ENCODE measurements around the gene TXNRD2. TPM values are rescaled to one million over a fixed set of nuclear protein-coding genes. Genes with fewer than 3 reads are reported as not detected.

TXNRD2 gene
- total and polyA plus RNA-seq, 2 experiments from 2014 or later: 11.2 to 12.4 TPM

- no peak for TF ChIP-seq ETS1 (IDR thresholded peaks at IDR 0.05)
- no peak for TF ChIP-seq POLR2AphosphoS5 (IDR thresholded peaks at IDR 0.05; ENCODE audit: low read depth)
- no peak for TF ChIP-seq EZH2 (IDR thresholded peaks at IDR 0.05; ENCODE audit: low read depth, unreplicated experiment)
- no peak for TF ChIP-seq NANOG (IDR thresholded peaks at IDR 0.05; ENCODE audit: borderline replicate concordance)
- TF ChIP-seq ZNF114 (CRISPR knock-in tag; IDR thresholded peaks at IDR 0.05): no peak
- TF ChIP-seq JUNB (IDR thresholded peaks at IDR 0.05; ENCODE audit: unreplicated experiment): no peak
- TF ChIP-seq CTCF (conservative IDR thresholded peaks at IDR 0.05; ENCODE audit: low read depth in 2 of 2): no peak
- no peak for TF ChIP-seq ZNF331 (CRISPR knock-in tag; IDR thresholded peaks at IDR 0.05; ENCODE audit: low read depth)
- TF ChIP-seq STAT1 (IDR thresholded peaks at IDR 0.05; ENCODE audit: unreplicated experiment): no peak
- no peak for TF ChIP-seq CREB1 (CRISPR knock-in tag; IDR thresholded peaks at IDR 0.05; ENCODE audit: low read depth)
- no peak for TF ChIP-seq EZH2phosphoT487 (IDR thresholded peaks at IDR 0.05; ENCODE audit: unreplicated experiment)
Measured at GRCh38 chr22:19873138-19873959, 68.3 kb downstream of the TXNRD2 start (continued).

GRCh38 chr22:19872779-19873137, 68.9 kb downstream of the TXNRD2 start:
- peaks cover 11% of the 10 kb centered on the region for H3K27me3 Mint-ChIP-seq (ENCODE audit: insufficient read depth, low read depth, poor library complexity)
- no peaks in the 10 kb centered on the region for H3K9me2 ChIP-seq (ENCODE audit: insufficient read depth)
- no peak overlapping the region for H3K27ac ChIP-seq (ENCODE audit: low read depth)
- no peaks in the 10 kb centered on the region for H3K36me3 ChIP-seq (ENCODE audit: insufficient read depth)
- no peaks in the 10 kb centered on the region for H3K4me1 ChIP-seq (ENCODE audit: insufficient read depth)
- ATAC-seq (peak; percentile 4; the same call in 1 of the 3 replicates), DNase-seq (ENCODE audit: low spot score) (no peak)
- H3K4me3 Mint-ChIP-seq: no peak overlapping the region
- H3K79me2 ChIP-seq (replicated peaks; ENCODE audit: insufficient read depth): no peaks in the 10 kb centered on the region
- H2AFZ ChIP-seq: no peak overlapping the region
- no peaks in the 10 kb centered on the region for H3K9me3 Mint-ChIP-seq
- H4K20me1 ChIP-seq (replicated peaks; ENCODE audit: insufficient read depth): no peaks in the 10 kb centered on the region
- H3F3A ChIP-seq (replicated peaks; ENCODE audit: low read depth): no peaks in the 10 kb centered on the region
- H3K36me3 Mint-ChIP-seq (ENCODE audit: low read depth): no peaks in the 10 kb centered on the region
- no peak overlapping the region for H3K4me3 ChIP-seq
- H3K27me3 ChIP-seq (ENCODE audit: insufficient read depth): no peaks in the 10 kb centered on the region
- H3K4me2 ChIP-seq: no peak overlapping the region
- no peak overlapping the region for H3K27ac Mint-ChIP-seq
- H3K4me1 Mint-ChIP-seq: peaks cover 15% of the 10 kb centered on the region
- TF ChIP-seq ZNF114 (CRISPR knock-in tag; IDR thresholded peaks at IDR 0.05) (no peak), CTCF (conservative IDR thresholded peaks at IDR 0.05; ENCODE audit: low read depth in 2 of 2) (no peak), EZH2phosphoT487 (IDR thresholded peaks at IDR 0.05; ENCODE audit: unreplicated experiment) (no peak), CREB1 (CRISPR knock-in tag; IDR thresholded peaks at IDR 0.05; ENCODE audit: low read depth) (no peak), STAT1 (IDR thresholded peaks at IDR 0.05; ENCODE audit: unreplicated experiment) (no peak), REST (IDR thresholded peaks at IDR 0.05; ENCODE audit: unreplicated experiment) (no peak), ZNF331 (CRISPR knock-in tag; IDR thresholded peaks at IDR 0.05; ENCODE audit: low read depth) (no peak), POLR2AphosphoS5 (IDR thresholded peaks at IDR 0.05; ENCODE audit: low read depth) (no peak), EZH2 (IDR thresholded peaks at IDR 0.05; ENCODE audit: low read depth, unreplicated experiment) (no peak), ETS1 (IDR thresholded peaks at IDR 0.05) (no peak)
